Thyroid gland (tissue), 4 donors: Measurements from ENCODE around the gene RIMS3.

Experiments
- CTCF ChIP-seq, 6 experiments: fragments of 200-600 bp in 3 of 6; fragments of 450-650 bp in 3 of 6; sonication (generic) in 3 of 6; IDR thresholded peaks; one replicate each; pipeline ENCODE4 v1.5.1; 2016 to 2019; ENCODE audit warnings: antibody characterized with exemption in 6 of 6, mild to moderate bottlenecking in 2 of 6, inconsistent platforms in 1 of 6, moderate library complexity in 1 of 6
- POLR2A ChIP-seq, 2 donors: fragments of 450-650 bp; IDR thresholded peaks; one replicate each; pipeline ENCODE4 v1.6.1; 2017; ENCODE audit warnings: antibody characterized with exemption in 2 of 2, mild to moderate bottlenecking in 2 of 2, moderate library complexity in 1 of 2

- no peak for TF ChIP-seq CTCF (IDR thresholded peaks at IDR 0.05)
- TF ChIP-seq POLR2A (IDR thresholded peaks at IDR 0.05) = no peak
These were observed 45.3 kb upstream of the RIMS3 start for GRCh38 chr1:40710581-40711315.
